HG03558 (cell line): ENCODE data around the gene NMNAT2.
"Not testable (repeated sequence)": the region's sequence is repeated elsewhere in the genome, so short reads cannot be mapped to it uniquely, and the experiment has no call there.

Experiments used
- ATAC-seq: cut with Tn5 transposase; IDR thresholded peaks from one replicate; pipeline ENCODE4 v1.9.1; 2021; ENCODE audit warnings: moderate number of reproducible peaks; ENCODE audit not compliant: unreplicated experiment; ENCODE audit errors: extremely low read depth

The NMNAT2 gene

GRCh38 chr1:183243161-183244050 lies 174.8 kb downstream of the NMNAT2 start:
- no peak for ATAC-seq

GRCh38 chr1:183242556-183242955 lies 175.6 kb downstream of the NMNAT2 start:
- no peak for ATAC-seq

- ATAC-seq = no peak
Observed at GRCh38 chr1:183241471-183241870, 176.7 kb downstream of the NMNAT2 start.

GRCh38 chr1:183240853-183241252 lies 177.3 kb downstream of the NMNAT2 start:
- not testable (repeated sequence) for ATAC-seq

GRCh38 chr1:183240526-183240825 lies 177.7 kb downstream of the NMNAT2 start:
- no peak for ATAC-seq

GRCh38 chr1:183239793-183240525 lies 178.2 kb downstream of the NMNAT2 start:
- ATAC-seq = no peak

GRCh38 chr1:183239220-183239742 lies 178.9 kb downstream of the NMNAT2 start:
- ATAC-seq = no peak

- no peak for ATAC-seq
Observed at GRCh38 chr1:183238071-183238470, 180.1 kb downstream of the NMNAT2 start.

- no peak for ATAC-seq
Observed at GRCh38 chr1:183237046-183237445, 181.1 kb downstream of the NMNAT2 start.

GRCh38 chr1:183236158-183236725 lies 181.9 kb downstream of the NMNAT2 start:
- ATAC-seq = no peak

- ATAC-seq = no peak
Observed at GRCh38 chr1:183235503-183235902, 182.7 kb downstream of the NMNAT2 start.

- no peak for ATAC-seq
Observed at GRCh38 chr1:183234660-183235476, 183.3 kb downstream of the NMNAT2 start.

GRCh38 chr1:183233113-183233512 lies 185.1 kb downstream of the NMNAT2 start:
- no peak for ATAC-seq

- no peak for ATAC-seq
Observed at GRCh38 chr1:183231545-183231944, 186.6 kb downstream of the NMNAT2 start.

- no peak for ATAC-seq
Observed at GRCh38 chr1:183230413-183230812, 187.8 kb downstream of the NMNAT2 start.

GRCh38 chr1:183228347-183229220 lies 189.6 kb downstream of the NMNAT2 start:
- ATAC-seq = no peak

GRCh38 chr1:183227422-183228346 lies 190.5 kb downstream of the NMNAT2 start:
- no peak for ATAC-seq

GRCh38 chr1:183226963-183227362 lies 191.2 kb downstream of the NMNAT2 start:
- no peak for ATAC-seq
